LNCAP (cell line): Measurements from ENCODE around the gene ADCK1.

Experiments used
- TF ChIP-seq, protein P1 (sequence below): fragments of 450-650 bp; IDR thresholded peaks from 2 replicates; pipeline ENCODE4 v1.5.1; 2017; ENCODE audit warnings: mild to moderate bottlenecking

The ADCK1 gene, protein sequence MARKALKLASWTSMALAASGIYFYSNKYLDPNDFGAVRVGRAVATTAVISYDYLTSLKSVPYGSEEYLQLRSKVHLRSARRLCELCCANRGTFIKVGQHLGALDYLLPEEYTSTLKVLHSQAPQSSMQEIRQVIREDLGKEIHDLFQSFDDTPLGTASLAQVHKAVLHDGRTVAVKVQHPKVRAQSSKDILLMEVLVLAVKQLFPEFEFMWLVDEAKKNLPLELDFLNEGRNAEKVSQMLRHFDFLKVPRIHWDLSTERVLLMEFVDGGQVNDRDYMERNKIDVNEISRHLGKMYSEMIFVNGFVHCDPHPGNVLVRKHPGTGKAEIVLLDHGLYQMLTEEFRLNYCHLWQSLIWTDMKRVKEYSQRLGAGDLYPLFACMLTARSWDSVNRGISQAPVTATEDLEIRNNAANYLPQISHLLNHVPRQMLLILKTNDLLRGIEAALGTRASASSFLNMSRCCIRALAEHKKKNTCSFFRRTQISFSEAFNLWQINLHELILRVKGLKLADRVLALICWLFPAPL

GRCh38 chr14:77799863-77800730 lies at the start of gene ADCK1:
Gene ADCK1, plus strand, starts transcription at chr14:77800109. Its CDS starts 18,870 bp downstream, at chr14:77818979.
- TF ChIP-seq, protein P1, sequence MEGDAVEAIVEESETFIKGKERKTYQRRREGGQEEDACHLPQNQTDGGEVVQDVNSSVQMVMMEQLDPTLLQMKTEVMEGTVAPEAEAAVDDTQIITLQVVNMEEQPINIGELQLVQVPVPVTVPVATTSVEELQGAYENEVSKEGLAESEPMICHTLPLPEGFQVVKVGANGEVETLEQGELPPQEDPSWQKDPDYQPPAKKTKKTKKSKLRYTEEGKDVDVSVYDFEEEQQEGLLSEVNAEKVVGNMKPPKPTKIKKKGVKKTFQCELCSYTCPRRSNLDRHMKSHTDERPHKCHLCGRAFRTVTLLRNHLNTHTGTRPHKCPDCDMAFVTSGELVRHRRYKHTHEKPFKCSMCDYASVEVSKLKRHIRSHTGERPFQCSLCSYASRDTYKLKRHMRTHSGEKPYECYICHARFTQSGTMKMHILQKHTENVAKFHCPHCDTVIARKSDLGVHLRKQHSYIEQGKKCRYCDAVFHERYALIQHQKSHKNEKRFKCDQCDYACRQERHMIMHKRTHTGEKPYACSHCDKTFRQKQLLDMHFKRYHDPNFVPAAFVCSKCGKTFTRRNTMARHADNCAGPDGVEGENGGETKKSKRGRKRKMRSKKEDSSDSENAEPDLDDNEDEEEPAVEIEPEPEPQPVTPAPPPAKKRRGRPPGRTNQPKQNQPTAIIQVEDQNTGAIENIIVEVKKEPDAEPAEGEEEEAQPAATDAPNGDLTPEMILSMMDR, result no peak

DNA sequence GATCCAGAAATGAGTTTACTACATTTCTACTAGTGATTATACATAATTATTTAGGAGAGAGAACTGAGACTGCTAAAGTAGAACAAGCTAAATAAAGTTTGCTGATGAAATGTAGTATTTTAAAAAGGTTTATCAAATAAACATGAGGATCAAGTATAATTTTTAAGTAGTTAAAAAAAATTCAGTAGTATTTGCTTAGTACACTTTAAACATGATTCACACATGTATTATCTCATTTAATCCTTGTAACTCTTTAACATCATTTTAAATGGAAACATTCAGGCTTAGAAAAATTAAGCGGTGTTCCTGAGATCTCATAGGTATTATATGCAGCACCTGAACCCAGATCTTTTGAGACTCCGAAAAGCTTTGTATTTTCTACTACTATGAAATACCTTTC lies 47.6 kb upstream of the ADCK1 start:
- TF ChIP-seq, protein P1, result no peak

DNA sequence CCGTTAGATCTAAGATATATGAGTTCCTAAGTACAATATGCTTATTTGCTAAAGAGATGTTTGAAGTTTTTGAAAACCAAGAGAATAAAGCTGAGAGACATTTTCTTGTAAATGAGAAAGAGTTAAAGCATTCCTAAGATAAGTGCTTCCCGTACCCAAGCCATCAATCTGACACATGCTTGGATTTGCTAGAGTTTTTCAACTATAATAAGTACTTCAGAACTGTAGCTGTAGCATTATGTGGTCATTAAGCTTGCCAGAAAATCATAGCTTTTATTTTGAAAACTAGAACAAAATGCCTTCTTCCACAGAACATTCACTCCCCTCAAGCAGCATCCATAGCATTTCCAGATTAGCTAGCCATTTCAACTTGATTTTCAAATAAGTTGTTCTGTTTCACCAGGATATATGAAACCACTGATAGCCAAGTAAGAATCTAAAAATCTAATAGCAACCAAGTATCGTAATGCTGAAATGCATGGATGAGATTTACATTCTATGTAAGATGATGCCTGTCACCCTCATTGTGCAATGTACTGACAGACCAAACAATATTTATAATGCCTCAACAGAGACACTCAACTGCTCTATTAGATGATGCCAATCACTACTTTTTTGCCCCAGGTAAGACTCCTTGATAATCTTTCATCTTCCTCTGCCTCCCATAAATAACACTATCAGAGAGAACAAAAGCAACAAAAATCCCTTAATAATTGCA lies 47.0 kb upstream of the ADCK1 start:
- TF ChIP-seq, protein P1, result no peak

DNA sequence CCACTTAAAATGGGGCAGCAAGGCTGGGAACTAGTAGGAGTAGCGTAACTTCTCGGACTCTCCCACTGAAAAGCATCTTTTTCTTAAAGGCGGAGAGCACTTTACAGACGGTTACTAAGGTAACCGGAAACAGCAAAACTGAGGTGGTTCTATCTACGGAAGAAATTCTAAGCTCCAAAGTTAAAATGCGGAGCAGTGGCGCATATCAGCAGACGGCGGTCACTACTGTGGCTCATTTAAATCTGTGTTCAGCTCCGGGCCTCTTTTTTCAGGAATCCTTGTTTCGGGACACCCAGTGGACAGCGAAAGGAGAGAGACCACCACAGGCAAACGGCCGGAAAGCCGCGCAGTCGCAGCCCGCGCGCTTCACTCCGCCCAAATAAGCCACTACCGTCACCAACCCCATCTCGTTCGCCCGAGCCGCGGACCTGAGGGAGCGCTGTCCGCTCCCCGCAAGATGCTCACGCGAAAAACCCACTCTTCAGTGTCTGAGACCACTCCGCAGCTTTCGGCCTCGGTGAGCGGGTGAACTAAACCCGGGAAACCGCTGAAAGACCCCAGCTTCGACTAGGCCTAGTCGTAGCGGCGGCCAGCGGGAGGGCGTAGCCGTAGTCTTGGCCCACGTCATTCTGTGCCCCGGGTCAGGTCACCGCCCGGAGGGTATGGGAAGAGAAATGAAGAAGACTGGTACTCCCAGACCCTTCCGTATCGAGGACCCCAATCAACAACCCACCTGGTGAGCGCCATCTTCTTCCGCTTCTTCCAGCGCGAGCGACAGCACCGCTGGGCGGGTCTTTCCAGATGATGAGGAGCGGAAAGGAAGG lies 39.3 kb upstream of the ADCK1 start, which contains the start of gene SNW1:
Gene SNW1, minus strand, starts transcription at position 776 of the 824 bp plus-strand sequence. Its CDS starts 29 bp downstream, at position 747.
- TF ChIP-seq, protein P1, result no peak

DNA sequence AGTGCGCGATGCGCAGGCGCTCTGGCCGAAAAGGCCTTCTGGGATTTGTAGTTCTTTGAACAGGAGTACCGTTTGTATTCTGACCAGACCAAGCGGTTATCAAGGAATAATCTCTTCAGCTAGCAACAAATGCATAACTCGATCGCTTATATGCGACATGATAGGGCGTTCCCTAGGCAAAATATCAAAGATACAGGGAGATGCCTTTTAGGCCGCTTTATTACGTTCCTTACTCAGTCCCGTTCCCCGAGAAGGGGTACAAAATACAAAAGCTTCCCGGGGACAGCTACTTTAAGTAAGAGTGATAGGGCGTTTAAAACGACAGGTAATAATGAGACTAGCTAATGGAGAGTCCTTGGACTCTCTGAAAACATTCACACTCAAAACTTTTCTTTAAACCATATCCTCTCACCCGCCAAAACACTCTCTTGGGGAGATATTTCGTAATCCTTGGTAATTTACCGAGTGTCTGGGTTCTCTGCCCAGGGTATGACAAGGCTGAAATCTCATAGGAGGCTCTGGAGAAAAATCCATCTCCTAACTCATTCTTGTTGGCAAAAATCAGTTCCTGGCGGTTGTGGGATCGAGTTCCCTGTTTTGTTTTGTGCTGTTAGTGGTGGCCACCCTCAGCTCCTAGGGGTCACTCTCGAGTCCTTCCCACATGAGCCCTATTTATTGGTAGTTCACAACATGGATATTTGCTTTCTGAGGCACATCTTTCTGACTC lies 38.5 kb upstream of the ADCK1 start:
- TF ChIP-seq, protein P1, result no peak

DNA sequence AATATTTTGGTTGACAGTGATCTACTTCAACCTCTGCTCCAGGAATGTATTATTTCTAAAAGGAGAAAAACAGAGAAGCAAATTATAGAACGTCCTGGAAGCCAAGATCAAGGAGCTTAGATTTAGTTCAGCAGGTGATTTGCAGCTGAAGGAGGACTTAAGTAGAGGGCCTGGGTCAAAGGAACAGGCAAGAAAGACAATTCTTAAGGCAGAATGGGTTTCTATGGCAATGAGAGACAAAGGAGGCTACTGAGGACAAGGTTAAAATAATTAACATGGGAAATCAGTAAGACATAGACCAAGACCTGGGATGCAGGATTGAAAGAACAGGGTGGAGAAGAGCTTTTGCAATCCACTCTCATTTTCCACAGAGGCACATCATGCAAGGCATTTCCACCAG lies 36.6 kb upstream of the ADCK1 start:
- TF ChIP-seq, protein P1, result no peak
